MM.1S (cell line): Measurements from ENCODE around the gene LMTK2.

Experiments
- DNase-seq: peaks from one replicate; pipeline ENCODE4 v3.0.0-alpha.2; 2015
- H2AFZ ChIP-seq: fragments of 300-600 bp; sonication (generic); 2 replicates; pipeline ENCODE4 v1.6.0; 2016; ENCODE audit warnings: antibody characterized with exemption, low read length
- H3F3A ChIP-seq: fragments of 300-600 bp; sonication (generic); 2 replicates; pipeline ENCODE4 v1.6.1; 2016; ENCODE audit warnings: mild to moderate bottlenecking, antibody characterized with exemption, low read length, moderate library complexity, mixed read lengths; ENCODE audit not compliant: insufficient read depth
- H3K27ac ChIP-seq: fragments of 300-600 bp; sonication (generic); 2 replicates; pipeline ENCODE4 v1.5.1; 2016; ENCODE audit warnings: mild to moderate bottlenecking, low read length
- H3K27me3 ChIP-seq: fragments of 300-600 bp; sonication (generic); replicated peaks from 2 replicates; pipeline ENCODE4 v1.6.0; 2016; ENCODE audit warnings: low read length; ENCODE audit not compliant: insufficient read depth
- H3K36me3 ChIP-seq: fragments of 300-600 bp; sonication (generic); replicated peaks from 2 replicates; pipeline ENCODE4 v1.6.1; 2016; ENCODE audit warnings: mild to moderate bottlenecking, low read length, mixed read lengths; ENCODE audit not compliant: insufficient read depth
- H3K4me1 ChIP-seq: fragments of 300-600 bp; sonication (generic); 2 replicates; pipeline ENCODE4 v1.6.1; 2016; ENCODE audit warnings: low read length, mixed read lengths
- H3K4me2 ChIP-seq: fragments of 300-600 bp; sonication (generic); 2 replicates; pipeline ENCODE4 v1.6.0; 2016; ENCODE audit warnings: low read depth, low read length
- H3K4me3 ChIP-seq: fragments of 300-600 bp; sonication (generic); 2 replicates; pipeline ENCODE4 v1.5.1; 2016; ENCODE audit warnings: low read length, mixed read lengths
- H3K79me2 ChIP-seq: fragments of 300-600 bp; sonication (generic); 2 replicates; pipeline ENCODE4 v1.6.1; 2016; ENCODE audit warnings: mixed run types, low read length, mixed read lengths
- H3K9ac ChIP-seq: fragments of 300-600 bp; sonication (generic); 2 replicates; pipeline ENCODE4 v1.6.1; 2016; ENCODE audit warnings: low read length, mixed read lengths
- H3K9me2 ChIP-seq: fragments of 300-600 bp; sonication (generic); replicated peaks from 2 replicates; pipeline ENCODE4 v1.6.1; 2016; ENCODE audit warnings: mild to moderate bottlenecking, low read length, mixed read lengths; ENCODE audit not compliant: insufficient read depth
- H3K9me3 ChIP-seq: fragments of 300-600 bp; sonication (generic); replicated peaks from 2 replicates; pipeline ENCODE4 v1.6.1; 2016; ENCODE audit warnings: mild to moderate bottlenecking, low read length, mixed read lengths; ENCODE audit not compliant: insufficient read depth
- H4K20me1 ChIP-seq: fragments of 300-600 bp; sonication (generic); 2 replicates; pipeline ENCODE4 v1.6.1; 2016; ENCODE audit warnings: mild to moderate bottlenecking, low read length, moderate library complexity, mixed read lengths; ENCODE audit not compliant: insufficient read depth
- CTCF ChIP-seq: fragments of 300-600 bp; sonication (generic); IDR thresholded peaks from 2 replicates; pipeline ENCODE4 v1.5.1; 2016; ENCODE audit warnings: antibody characterized with exemption, low read length, mixed read lengths
- EZH2 ChIP-seq: fragments of 300-600 bp; sonication (generic); optimal IDR thresholded peaks from 2 replicates; pipeline ENCODE3; 2017; ENCODE audit warnings: low read depth, mild to moderate bottlenecking, antibody characterized with exemption, low read length, mixed read lengths
- EZH2phosphoT487 ChIP-seq: fragments of 300-600 bp; sonication (generic); IDR thresholded peaks from 2 replicates; pipeline ENCODE4 v1.6.1; 2018; ENCODE audit warnings: antibody characterized with exemption, low read length

LMTK2 gene

GRCh38 chr7:98236355-98237185 is 129.9 kb downstream of the LMTK2 start:
- no peak for DNase-seq
- Histone ChIP-seq H3K9me3 (no peaks in the 10 kb centered on the region), H3K9ac (no peak overlapping the region), H3K9me2 (no peaks in the 10 kb centered on the region), H3K4me2 (no peak overlapping the region), H3F3A (no peaks in the 10 kb centered on the region), H3K4me1 (no peaks in the 10 kb centered on the region), H3K79me2 (no peaks in the 10 kb centered on the region), H3K4me3 (no peak overlapping the region), H3K36me3 (no peaks in the 10 kb centered on the region), H4K20me1 (no peaks in the 10 kb centered on the region), H3K27me3 (no peaks in the 10 kb centered on the region), H3K27ac (no peak overlapping the region), H2AFZ (no peak overlapping the region)
- TF ChIP-seq CTCF: no peak
- no peak for TF ChIP-seq EZH2
- no peak for TF ChIP-seq EZH2phosphoT487

GRCh38 chr7:98238076-98238475 is 131.4 kb downstream of the LMTK2 start:
- Histone ChIP-seq H3K27me3 (no peaks in the 10 kb centered on the region), H3K9me3 (no peaks in the 10 kb centered on the region), H3K4me2 (no peak overlapping the region), H3K4me1 (no peaks in the 10 kb centered on the region), H3K79me2 (no peaks in the 10 kb centered on the region), H3F3A (no peaks in the 10 kb centered on the region), H4K20me1 (no peaks in the 10 kb centered on the region), H3K4me3 (no peak overlapping the region), H2AFZ (no peak overlapping the region), H3K9me2 (no peaks in the 10 kb centered on the region), H3K9ac (no peak overlapping the region), H3K27ac (no peak overlapping the region), H3K36me3 (no peaks in the 10 kb centered on the region)
- no peak for DNase-seq
- TF ChIP-seq CTCF: no peak
- no peak for TF ChIP-seq EZH2
- TF ChIP-seq EZH2phosphoT487: no peak

- Histone ChIP-seq H3K36me3 (no peaks in the 10 kb centered on the region), H3K9me3 (no peaks in the 10 kb centered on the region), H3K4me3 (no peak overlapping the region), H3F3A (no peaks in the 10 kb centered on the region), H3K27me3 (no peaks in the 10 kb centered on the region), H3K27ac (no peak overlapping the region), H3K4me2 (no peak overlapping the region), H3K9ac (no peak overlapping the region), H4K20me1 (no peaks in the 10 kb centered on the region), H3K4me1 (no peaks in the 10 kb centered on the region), H3K9me2 (no peaks in the 10 kb centered on the region), H3K79me2 (no peaks in the 10 kb centered on the region), H2AFZ (no peak overlapping the region)
- TF ChIP-seq EZH2phosphoT487 (no peak), EZH2 (no peak), CTCF (no peak)
- DNase-seq: no peak
Observed at GRCh38 chr7:98238976-98239375, 132.3 kb downstream of the LMTK2 start.
